ENCODE measurements around the gene OR10W1. TPM values are rescaled to one million over a fixed set of nuclear protein-coding genes. Genes with fewer than 3 reads are reported as not detected.

Gene OR10W1
- total RNA-seq = not detected in 2 replicates

GRCh38 chr11:58268142-58268541, at the start of gene OR10W1:
Gene OR10W1, minus strand, starts transcription at chr11:58268260. Its CDS starts 402 bp downstream, at chr11:58267858.

Other genes starting within 250 kb of the OR10W1 start
- gene OR9Q1, start 244.4 kb downstream of the OR10W1 start, total RNA-seq = not detected in 2 replicates
- not detected in 2 replicates for gene OR6Q1, start 237.3 kb downstream of the OR10W1 start, total RNA-seq
- gene OR9I1, start 142.7 kb downstream of the OR10W1 start, total RNA-seq = not detected in 2 replicates
- not detected in 2 replicates for gene OR9Q2, start 79.2 kb downstream of the OR10W1 start, total RNA-seq
- gene OR1S2, start 64.1 kb downstream of the OR10W1 start, total RNA-seq = not detected in 2 replicates
- gene OR1S1, start 55.5 kb downstream of the OR10W1 start, total RNA-seq = not detected in 2 replicates
- not detected in 2 replicates for gene OR10Q1, start 39.3 kb downstream of the OR10W1 start, total RNA-seq
- not detected in 2 replicates for gene OR5B17, start 90.8 kb upstream of the OR10W1 start, total RNA-seq
- gene OR5B3, start 138.6 kb upstream of the OR10W1 start, total RNA-seq = not detected in 2 replicates
- gene OR5B2, start 159.9 kb upstream of the OR10W1 start, total RNA-seq = not detected in 2 replicates
- not detected in 2 replicates for gene OR5B12, start 174.0 kb upstream of the OR10W1 start, total RNA-seq
- gene OR5B21, start 239.8 kb upstream of the OR10W1 start, total RNA-seq = 0.22 TPM in 1 of 2 replicates, not detected in the other